Measurements from ENCODE around the gene SEPTIN8.
"Not testable (repeated sequence)": the region's sequence is repeated elsewhere in the genome, so short reads cannot be mapped to it uniquely, and the experiment has no call there.

Gene SEPTIN8

DNA sequence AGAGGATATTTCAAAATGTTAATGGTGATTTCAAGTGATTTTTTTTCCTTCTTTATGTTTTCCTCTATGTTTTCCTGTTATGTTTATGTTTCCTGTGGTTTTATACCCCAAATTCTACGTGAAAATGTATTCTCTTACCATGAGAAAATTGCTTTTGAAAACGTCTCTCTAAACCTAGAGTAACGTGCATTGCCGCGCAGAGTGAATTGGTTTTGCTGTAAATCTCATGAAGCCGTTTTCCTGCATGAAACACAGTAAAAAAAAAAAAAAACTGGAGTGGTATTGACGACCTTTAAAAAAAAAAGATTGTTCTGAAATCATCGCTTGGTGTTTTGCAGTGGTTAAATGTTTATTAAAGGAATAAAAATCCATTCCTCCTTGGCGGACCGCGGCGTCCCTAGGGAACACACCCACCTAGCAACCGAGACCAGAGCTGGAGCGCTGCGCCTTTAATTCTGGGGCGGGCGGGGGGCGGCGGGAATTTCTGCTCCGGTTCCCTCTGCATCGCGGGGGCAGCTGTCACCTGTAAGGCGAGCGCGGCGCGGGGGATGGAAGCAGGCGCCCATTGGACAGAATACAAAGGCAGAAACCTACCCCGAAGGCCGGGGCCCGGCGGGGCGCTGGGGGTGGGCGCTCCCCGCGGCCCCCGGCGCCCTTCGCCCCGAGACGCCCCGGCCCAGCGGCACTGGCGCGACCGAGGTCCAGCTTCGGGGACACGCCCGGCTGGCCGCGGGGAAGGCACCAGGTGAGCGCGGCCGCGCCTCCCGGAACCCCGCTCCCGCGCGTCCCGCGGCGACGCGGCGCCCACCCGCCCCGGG is 36.0 kb upstream of the SEPTIN8 start, which contains the start of gene SOWAHA:
Gene SOWAHA (plus strand): TSS at position 522 of the 818 bp plus-strand sequence. CDS start 320 bp downstream, outside the sequence.
- no peak for DNase-seq (ENCODE audit: low spot score)

DNA sequence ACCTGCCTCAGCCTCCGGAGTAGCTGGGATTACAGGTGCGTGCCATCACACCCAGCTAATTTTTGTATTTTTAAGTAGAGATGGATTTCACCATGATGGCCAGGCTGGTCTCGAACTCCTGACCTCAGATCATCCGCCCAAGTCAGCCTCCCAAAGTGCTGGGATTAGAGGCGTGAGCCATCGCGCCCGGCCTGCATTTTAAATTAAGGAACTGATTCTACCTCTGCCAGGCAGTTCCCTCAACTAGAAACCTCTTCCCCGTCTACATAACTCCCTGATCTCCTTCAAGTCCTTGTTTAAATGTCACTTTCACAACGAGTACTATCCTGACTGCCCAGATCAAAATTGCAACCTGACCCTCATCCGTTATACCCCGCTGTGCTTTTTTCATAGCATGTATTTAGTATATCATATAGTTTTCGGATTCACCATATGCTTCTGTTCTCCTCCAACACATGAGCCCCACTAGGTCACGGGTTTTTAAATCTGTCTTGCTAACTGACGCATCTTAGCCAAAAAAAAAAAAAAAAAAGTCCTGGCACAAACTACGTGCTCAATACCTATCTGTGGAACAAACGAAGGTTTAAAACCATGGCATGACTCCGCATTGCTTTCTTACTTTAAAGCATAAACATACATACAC is 35.2 kb upstream of the SEPTIN8 start:
- DNase-seq (ENCODE audit: low spot score), result no peak

DNA sequence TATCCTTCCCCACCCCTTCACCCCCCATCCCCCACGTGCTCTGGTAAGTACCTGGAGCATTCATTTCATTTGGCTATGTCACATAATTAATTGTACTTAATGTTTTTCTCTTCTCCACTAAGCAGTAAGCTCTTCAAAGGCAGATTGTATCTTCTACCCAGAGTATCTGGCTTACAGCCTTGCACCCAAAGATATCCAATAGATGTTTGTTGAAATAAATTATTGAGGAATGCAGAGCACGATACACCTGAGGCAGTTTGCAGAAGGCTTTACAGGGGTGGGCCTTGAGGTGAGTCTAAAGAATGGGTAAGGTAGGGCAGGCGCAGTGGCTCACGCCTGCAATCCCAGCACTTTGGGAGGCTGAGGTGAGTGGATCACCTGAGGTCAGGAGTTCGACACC is 33.6 kb upstream of the SEPTIN8 start:
- DNase-seq (ENCODE audit: low spot score), result no peak

DNA sequence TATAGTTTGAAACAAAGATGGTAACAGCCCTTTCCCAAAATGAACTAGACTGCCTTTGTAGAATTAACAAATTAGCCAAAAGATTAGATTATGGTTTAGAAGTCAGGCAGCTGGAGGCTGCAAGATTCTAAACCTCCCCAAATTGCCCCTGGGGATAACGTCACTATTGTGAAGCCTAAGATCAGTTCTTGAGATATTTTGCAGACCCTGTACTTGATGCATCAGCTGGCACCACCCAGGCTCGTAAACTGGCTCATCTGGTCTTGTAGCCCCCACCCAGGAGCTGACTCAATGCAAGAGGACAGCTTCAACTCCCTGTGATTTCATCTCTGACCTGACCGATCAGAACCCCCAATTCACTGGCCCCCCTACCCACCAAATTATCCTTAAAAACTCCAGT is 31.8 kb upstream of the SEPTIN8 start:
- DNase-seq (ENCODE audit: low spot score), result no peak

DNA sequence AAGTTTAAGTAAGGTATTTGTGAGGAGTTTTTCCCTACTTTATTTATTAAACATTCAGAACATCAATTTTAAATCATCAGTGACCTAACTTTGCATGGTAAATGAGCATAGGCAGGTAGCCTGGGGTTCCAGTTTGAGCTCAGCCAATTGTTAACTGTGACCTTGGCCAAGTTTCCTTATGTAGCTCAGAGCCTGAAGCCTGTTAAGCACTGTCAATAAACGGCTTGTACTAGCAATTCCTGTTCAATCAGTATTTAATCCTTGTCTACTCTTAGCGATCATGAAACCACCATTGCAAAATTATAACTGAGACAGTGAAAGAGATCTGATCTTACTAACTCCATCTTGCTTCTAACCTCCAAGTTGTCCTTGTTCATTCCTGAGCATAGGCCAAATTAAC is 31.4 kb upstream of the SEPTIN8 start:
- DNase-seq (ENCODE audit: low spot score), result no peak

DNA sequence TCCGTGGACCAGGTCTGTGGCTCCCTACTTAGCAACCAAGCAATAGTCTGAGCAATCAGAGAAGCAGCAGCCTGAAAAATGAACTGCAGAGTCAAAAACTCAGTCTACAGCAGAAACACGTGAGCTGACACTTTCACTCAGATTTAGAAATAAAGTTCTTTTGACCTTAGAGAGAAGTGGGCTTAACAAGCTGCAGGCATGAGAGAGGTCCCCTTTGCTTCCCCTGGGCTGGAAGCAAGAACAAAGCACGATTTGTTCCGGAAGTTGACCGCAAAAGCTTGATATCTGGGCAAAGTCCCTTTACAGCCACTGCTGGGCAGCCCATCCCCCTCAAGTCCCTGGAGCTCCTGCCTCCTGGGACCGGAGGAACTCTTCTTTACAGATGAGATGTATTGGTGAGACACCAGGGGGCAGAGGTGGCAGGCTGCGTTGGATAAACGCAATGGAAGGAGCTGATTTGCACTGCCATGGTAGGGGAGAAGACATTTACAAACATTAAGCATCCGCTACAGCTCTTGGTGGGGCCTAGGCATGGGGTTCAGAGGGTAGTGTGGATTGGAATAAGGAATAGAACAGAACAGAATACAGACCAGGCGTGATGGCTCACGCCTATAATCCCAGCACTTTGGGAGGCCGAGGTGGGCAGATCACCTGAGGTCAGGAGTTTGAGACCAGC is 30.3 kb upstream of the SEPTIN8 start:
- no peak for DNase-seq (ENCODE audit: low spot score)

DNA sequence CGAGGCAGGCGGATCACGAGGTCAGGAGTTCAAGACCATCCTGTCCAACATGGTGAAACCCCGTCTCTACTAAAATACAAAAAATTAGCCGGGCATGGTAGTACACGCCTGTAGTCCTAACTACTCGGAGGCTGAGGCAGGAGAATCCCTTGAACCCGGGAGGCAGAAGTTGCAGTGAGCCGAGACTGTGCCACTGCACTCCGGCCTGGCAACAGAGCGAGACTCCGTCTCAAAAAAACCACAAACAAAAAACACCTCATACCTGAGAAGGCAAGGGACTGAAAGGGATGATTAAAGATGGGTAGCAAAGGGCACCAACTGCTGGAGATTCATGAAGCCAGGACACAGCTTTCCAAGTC is 29.7 kb upstream of the SEPTIN8 start:
- DNase-seq (ENCODE audit: low spot score), result not testable (repeated sequence)

DNA sequence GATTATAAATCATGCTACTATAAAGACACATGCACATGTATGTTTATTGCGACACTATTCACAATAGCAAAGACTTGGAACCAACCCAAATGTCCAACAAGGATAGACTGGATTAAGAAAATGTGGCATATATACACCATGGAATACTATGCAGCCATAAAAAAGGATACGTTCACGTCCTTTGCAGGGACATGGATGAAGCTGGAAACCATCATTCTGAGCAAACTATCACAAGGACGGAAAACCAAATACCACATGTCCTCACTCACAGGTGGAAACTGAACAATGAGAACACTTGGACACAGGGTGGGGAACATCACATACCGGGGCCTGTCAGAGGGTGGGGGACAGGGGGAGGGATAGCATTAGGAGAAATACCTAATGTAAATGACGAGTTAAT is 28.8 kb upstream of the SEPTIN8 start:
- not testable (repeated sequence) for DNase-seq (ENCODE audit: low spot score)

DNA sequence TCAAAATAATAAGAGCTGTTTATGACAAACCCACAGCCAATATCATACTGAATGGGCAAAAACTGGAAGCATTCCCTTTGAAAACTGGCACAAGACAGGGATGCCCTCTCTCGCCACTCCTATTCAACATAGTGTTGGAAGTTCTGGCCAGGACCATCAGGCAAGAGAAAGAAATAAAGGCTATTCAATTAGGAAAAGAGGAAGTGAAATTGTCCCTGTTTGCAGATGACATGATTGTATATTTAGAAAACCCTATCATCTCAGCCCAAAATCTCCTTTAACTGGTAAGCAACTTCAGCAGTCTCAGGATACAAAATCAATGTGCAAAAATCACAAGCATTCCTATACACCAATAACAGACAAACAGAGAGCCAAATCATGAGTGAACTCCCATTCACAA is 27.2 kb upstream of the SEPTIN8 start:
- DNase-seq (ENCODE audit: low spot score), result not testable (repeated sequence)

DNA sequence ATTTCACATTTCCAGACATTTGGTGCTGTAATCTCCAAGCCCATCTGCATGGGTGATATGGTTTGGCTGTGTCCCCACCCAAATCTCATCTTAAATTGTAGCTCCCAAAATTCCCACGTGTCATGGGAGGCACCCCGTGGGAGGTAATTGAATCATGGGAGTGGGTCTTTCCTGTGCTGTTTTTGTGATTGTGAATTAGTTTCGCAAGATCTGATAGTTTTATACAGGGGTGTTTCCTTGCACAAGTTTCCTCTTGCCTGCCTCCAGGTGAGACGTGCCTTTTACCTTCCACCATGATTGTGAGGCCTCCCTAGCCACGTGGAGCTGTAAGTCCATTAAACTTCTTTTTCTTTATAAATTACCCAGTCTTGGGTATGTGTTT is 25.6 kb upstream of the SEPTIN8 start:
- DNase-seq (ENCODE audit: low spot score), result not testable (repeated sequence)

DNA sequence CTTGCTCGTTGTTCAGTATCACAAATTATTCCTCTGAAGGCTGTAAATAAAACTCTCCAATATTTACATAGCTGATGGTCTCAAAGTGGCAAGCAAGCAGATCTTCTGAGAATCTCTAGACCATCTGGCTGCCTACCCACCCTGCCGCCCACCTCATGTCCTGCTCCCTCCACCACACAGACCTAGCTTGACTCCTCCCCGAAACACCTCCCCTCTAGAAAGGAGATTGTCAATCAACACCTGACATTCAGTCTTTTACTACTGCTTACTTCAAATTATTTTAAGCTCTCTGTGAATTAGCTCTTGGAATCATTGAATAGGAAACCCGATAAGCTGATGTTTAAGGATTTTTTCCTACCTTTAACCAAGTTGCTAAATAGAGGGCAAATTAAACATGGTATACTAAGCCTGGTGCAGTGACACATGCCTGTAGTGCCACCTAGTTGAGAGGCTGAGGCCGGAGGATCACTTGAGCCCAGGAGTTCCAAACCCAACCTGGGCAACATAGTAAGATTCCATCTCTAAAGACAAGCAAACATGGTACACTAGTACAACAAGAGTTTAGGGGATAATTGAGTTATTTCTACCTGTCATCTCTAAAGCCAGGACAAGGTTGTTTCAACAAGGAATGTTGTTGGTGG is 25.1 kb upstream of the SEPTIN8 start:
- DNase-seq (ENCODE audit: low spot score), result no peak

DNA sequence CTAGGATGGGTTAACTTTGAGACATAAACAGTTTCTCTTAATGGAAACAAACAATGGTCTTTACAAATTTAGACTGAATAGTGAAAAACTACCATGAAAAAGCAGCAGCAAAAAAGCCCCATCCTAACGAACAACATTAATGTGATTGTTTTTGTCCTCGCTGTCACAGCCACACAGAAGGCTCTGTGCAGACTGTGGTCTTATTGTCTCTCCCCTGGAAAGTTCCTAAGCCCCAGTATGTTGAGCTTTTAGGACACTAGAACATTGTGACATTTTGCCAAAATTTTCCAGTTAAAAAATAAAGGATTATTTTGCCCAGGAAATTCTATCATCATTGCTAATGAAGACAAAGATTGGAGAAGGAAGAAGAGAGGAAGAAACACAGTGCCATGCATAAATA is 23.5 kb upstream of the SEPTIN8 start:
- DNase-seq (ENCODE audit: low spot score), result no peak

DNA sequence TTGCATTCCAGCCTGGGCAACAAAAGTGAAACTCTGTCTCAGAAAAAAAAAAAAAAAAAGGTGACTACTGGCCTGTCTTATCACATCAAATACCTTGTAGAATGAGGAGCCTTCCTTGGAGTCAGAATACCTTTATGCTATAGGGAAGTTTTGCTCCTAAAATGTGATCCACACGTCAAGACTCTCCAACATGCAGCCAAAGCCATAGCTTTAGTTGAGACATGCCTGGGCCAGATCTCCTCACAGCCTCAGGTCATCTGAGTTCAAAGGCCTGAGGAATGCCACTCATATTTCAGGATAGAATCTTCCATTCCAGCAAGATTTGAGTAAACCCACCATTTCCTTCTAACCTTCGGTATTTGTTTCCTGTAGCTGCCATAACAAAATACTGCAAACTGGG is 22.4 kb upstream of the SEPTIN8 start:
- DNase-seq (ENCODE audit: low spot score), result no peak

DNA sequence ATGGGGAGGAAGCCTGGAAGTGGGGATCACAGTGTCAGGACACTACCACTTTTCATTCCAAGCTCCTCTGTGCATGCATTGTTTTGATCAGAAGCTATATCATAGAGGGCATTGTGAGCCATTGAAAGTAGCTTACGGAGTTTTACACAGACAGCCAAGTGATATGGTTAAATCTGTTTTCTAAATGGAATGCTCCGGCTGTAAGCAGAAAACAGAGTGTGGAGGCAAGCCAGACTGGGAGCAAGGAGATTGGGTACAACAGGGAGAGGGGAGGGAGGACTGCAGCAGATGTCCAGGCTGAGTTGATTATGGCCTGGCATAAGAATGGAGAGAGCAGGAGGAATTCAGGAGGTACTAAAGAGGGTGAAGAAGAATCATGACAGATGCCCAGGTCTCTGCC is 20.6 kb upstream of the SEPTIN8 start:
- DNase-seq (ENCODE audit: low spot score), result no peak

DNA sequence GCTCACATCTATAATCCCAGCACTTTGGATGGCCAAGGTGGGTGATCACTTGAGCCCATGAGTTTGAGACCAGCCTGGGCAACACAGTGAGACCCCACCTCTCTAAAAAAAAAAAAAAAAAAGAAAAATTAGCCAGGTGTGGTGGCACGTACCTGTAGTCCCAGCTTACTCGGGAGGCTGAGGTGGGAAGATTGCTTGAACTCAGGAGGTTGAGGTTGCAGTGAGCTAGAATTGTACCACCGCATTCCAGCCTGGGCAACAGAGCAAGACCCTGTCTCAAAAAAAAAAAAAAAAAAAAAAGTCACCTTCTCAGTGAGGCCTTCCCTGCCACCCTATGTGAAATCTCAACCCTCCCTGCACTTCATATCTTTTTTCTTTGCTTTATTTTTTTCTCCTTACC is 14.0 kb upstream of the SEPTIN8 start:
- no peak for DNase-seq (ENCODE audit: low spot score)

DNA sequence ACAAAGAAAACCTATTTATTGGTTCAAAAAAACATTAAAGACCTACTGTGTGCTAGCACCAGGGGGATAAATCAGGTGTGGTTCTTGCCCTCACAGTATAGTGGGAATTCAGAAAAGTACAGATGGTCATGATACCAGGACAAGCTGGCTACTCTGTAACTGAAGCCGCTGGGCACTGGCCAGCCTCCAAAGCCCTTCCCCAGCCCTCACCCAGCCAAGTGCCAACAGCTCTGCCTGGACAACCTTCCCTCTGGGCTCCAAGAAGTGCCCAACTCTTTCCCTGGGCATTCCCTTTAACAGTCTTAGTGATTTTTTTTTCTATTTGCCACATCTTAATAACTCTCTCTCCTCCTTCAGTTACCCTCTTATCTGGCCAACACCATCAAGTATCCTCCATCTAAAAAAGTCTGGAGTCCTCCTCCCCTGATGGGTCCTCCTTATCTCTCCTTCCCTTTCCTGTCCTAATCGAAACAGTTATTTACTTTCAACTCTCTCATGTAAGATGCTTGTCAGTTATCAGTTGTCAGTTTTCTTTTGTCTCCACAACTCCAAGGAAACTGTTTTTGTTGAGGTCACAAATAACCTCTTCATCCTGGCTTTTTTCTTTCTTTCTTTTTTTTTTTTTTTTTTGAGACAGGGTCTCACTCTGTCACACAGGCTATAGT is 13.3 kb upstream of the SEPTIN8 start:
- DNase-seq (ENCODE audit: low spot score), result no peak

DNA sequence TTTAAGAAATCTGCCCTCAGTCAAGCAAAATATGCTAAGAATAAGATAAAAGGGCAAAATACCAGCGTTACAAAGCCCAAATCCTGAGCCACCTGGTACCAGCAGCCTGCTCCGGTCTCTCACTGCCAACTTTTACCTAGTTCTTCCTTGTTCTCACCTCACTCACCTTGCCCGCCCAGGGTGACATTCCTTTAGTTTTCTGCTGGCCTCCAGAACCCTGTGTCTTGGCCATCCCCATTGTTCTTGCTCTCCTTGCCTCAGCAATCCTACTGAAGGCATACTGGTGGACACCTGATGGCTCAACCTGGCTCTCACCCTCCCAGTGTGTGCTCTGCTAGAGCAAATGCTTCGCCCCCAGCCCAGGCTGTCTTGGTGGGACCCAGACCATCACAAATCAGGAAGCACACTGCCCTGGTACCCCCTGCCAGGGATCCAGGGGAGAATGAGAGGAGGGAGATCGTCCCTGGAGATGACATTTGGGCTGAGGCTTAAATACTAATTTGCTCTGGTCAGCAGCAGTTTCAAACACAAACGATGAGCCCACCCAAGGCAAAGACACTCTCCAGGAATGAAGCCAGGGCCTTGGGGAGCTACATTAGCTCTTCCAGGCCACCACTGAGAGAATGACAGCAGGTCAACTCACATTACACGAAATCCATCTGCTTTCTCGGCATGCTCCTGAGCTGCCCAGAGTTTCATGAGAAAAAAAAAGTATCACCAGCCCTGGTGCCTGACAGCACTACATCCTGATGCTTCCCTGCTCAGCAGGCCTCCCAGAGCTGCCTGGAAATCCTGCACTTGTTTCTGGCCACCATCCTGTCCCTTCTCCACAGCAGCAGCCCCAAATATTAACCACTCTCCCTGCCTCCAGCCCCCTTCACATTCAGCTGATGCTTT is 12.2 kb upstream of the SEPTIN8 start:
- no peak for DNase-seq (ENCODE audit: low spot score)

DNA sequence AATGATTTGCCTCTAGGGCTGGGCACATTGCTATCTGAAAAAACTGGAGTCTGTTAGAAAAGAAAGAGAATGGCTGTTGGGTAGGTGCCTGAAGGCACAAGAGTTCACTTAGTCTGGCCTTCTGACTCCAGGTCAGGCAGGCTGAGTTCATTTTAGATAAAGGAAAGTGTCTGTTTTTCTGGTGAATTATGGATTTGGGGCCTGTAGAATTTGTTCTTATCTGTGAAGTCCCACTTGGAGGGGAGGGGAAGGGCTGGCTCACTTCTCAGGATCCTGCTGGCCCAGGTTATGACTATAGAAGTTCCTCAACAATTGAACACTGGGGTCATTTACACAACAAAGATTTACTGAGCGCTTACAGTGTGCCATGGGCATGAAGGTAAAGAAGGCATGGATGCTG is 11.5 kb upstream of the SEPTIN8 start:
- no peak for DNase-seq (ENCODE audit: low spot score)

DNA sequence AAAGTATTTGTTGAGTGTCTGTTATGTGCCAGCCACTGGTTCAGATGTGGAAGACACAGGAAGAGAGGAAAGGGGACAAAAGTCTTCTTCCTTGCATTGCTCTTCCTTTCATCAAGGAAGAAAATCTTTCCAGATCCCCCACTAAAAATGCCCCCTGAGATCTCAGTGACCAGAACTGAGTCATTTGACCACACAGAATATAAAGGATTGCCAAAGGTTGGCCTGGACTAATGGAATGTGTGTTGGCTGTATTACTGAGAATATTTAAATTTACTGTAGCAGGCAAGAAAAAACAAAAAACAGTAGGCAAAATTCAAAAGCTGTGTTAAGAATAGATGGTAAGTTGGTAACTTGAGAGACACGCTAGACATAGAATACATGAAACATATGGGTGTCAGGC is 10.0 kb upstream of the SEPTIN8 start:
- DNase-seq (ENCODE audit: low spot score), result no peak

DNA sequence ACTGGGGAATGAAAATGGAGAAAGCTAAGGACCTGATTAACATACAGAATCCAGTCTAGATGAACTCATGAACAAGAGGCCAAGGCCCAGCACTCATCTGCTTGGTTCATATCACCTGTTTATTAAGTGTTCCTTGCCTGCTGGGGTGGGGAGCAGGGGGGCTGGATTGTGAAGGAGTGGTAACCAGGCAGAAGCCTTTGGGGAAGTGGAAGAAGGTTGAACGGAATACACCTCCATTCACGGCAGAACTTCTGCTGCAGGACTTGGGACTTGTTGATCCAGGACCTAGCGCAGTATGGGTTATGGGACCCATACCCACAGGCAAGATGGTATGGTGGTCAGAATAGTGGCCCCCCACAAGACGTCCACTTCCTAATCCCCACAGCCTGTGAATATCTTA is 8.8 kb upstream of the SEPTIN8 start:
- DNase-seq (ENCODE audit: low spot score), result no peak

DNA sequence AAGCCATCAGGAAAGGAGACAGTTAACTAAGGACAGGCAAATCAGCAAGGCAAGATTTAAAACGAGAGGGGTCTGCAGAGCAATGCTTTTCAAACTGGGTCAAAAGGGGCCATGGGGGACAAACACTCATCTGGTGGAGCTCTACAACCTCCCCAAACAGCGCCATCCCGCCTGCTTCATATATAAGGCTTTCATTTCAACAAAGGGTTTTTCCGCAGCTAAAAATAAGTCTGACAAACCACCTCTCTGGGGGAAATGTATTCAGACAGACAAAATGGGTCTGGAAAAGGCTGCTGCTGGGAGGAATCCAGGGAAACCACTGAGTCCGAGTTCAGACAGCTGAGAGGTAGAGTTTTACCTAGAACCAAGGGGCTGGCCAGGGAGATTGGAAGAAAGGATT is 8.3 kb upstream of the SEPTIN8 start:
- no peak for DNase-seq (ENCODE audit: low spot score)
